ENCODE measurements around the gene NIPAL4. TPM values are rescaled to one million over a fixed set of nuclear protein-coding genes. Genes with fewer than 3 reads are reported as not detected.

The NIPAL4 gene
- polyA plus RNA-seq, 1 experiment: 4.4 TPM

- Histone ChIP-seq H3K27me3 (ENCODE audit: control insufficient read depth, insufficient read depth, low read length) (no peaks in the 10 kb centered on the region), H3K4me3 (ENCODE audit: low read depth, low read length) (no peak overlapping the region), H3K36me3 (ENCODE audit: control insufficient read depth, insufficient read depth, low read length) (peaks cover 30% of the 10 kb centered on the region)
- no peak for DNase-seq (ENCODE audit: low read depth)
- ChIA-PET POLR2A (no interaction called here), CTCF (no interaction called here)
- TF ChIP-seq, protein P1, sequence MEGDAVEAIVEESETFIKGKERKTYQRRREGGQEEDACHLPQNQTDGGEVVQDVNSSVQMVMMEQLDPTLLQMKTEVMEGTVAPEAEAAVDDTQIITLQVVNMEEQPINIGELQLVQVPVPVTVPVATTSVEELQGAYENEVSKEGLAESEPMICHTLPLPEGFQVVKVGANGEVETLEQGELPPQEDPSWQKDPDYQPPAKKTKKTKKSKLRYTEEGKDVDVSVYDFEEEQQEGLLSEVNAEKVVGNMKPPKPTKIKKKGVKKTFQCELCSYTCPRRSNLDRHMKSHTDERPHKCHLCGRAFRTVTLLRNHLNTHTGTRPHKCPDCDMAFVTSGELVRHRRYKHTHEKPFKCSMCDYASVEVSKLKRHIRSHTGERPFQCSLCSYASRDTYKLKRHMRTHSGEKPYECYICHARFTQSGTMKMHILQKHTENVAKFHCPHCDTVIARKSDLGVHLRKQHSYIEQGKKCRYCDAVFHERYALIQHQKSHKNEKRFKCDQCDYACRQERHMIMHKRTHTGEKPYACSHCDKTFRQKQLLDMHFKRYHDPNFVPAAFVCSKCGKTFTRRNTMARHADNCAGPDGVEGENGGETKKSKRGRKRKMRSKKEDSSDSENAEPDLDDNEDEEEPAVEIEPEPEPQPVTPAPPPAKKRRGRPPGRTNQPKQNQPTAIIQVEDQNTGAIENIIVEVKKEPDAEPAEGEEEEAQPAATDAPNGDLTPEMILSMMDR (IDR thresholded peaks at IDR 0.05; ENCODE audit: insufficient read depth, low read depth, low read length): no peak
Measured at GRCh38 chr5:157491471-157491995, 31.5 kb downstream of the NIPAL4 start.

- TF ChIP-seq, protein P1 (IDR thresholded peaks at IDR 0.05; ENCODE audit: insufficient read depth, low read depth, low read length): no peak
- DNase-seq (ENCODE audit: low read depth): no peak
- no peak overlapping the region for H3K4me3 ChIP-seq (ENCODE audit: low read depth, low read length)
- H3K36me3 ChIP-seq (ENCODE audit: control insufficient read depth, insufficient read depth, low read length): peaks cover 31% of the 10 kb centered on the region
- CTCF ChIA-PET: no interaction called here
- POLR2A ChIA-PET: no interaction called here
- H3K27me3 ChIP-seq (ENCODE audit: control insufficient read depth, insufficient read depth, low read length): no peaks in the 10 kb centered on the region
Measured at GRCh38 chr5:157492886-157493285, 32.9 kb downstream of the NIPAL4 start.

GRCh38 chr5:157494178-157494832 lies 34.3 kb downstream of the NIPAL4 start:
- TF ChIP-seq, protein P1 (IDR thresholded peaks at IDR 0.05; ENCODE audit: insufficient read depth, low read depth, low read length): no peak
- CTCF ChIA-PET: no interaction called here
- Histone ChIP-seq H3K4me3 (ENCODE audit: low read depth, low read length) (no peak overlapping the region), H3K27me3 (ENCODE audit: control insufficient read depth, insufficient read depth, low read length) (no peaks in the 10 kb centered on the region), H3K36me3 (ENCODE audit: control insufficient read depth, insufficient read depth, low read length) (peaks cover 25% of the 10 kb centered on the region)
- POLR2A ChIA-PET: no interaction called here
- no peak for DNase-seq (ENCODE audit: low read depth)

DNA sequence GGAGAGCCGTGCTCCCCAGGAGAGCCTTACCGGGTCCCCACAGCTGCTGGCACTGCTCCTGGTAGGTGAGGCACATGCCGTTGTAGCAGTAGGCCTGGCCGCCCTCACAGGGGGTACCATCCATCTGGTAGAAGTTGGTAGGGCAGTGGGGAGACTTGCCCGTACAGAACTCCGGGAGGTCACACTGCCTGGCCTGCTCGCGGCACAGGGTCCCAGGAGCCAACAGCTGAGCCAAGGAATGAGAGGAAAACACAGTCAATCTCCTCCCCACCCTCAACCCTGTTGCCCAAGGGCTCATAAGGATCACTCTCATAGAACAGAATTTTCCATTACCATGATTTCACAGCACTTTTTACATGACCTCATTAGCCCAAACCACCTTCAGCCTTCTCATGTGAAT lies 36.9 kb downstream of the NIPAL4 start:
- CTCF ChIA-PET: interaction anchor here (1.5 kb wide), 1 partner anchor 20 kb away, joined by 4 read pairs; no protein-coding TSS in a partner anchor
- TF ChIP-seq, protein P1 (IDR thresholded peaks at IDR 0.05; ENCODE audit: insufficient read depth, low read depth, low read length): no peak
- no peaks in the 10 kb centered on the region for H3K27me3 ChIP-seq (ENCODE audit: control insufficient read depth, insufficient read depth, low read length)
- H3K4me3 ChIP-seq (ENCODE audit: low read depth, low read length): no peak overlapping the region
- peaks cover 17% of the 10 kb centered on the region for H3K36me3 ChIP-seq (ENCODE audit: control insufficient read depth, insufficient read depth, low read length)
- no peak for DNase-seq (ENCODE audit: low read depth)
- POLR2A ChIA-PET: no interaction called here

GRCh38 chr5:157497875-157498611 lies 38.0 kb downstream of the NIPAL4 start:
- Histone ChIP-seq H3K36me3 (ENCODE audit: control insufficient read depth, insufficient read depth, low read length) (peaks cover 16% of the 10 kb centered on the region), H3K27me3 (ENCODE audit: control insufficient read depth, insufficient read depth, low read length) (no peaks in the 10 kb centered on the region), H3K4me3 (ENCODE audit: low read depth, low read length) (no peak overlapping the region)
- CTCF ChIA-PET: interaction anchor here (1.1 kb wide), 1 partner anchor 12 kb away, joined by 3 read pairs; no protein-coding TSS in a partner anchor
- TF ChIP-seq, protein P1 (IDR thresholded peaks at IDR 0.05; ENCODE audit: insufficient read depth, low read depth, low read length): no peak
- DNase-seq (ENCODE audit: low read depth): no peak
- POLR2A ChIA-PET: no interaction called here

Measured in BJ (cell line).